PC-3 (cell line): Measurements from ENCODE around the gene PEX16. TPM values are rescaled to one million over a fixed set of nuclear protein-coding genes. Genes with fewer than 3 reads are reported as not detected.

Experiments used
- ATAC-seq: fragments of 200-7000 bp; cut with Tn5 transposase; 2 replicates; pipeline ENCODE4 v1.9.1; 2020; ENCODE audit warnings: mild to moderate bottlenecking, moderate library complexity
- BruUV-seq: library from RNA; stranded (reverse); fragments of 400-500 nt; replicated peaks from 2 replicates; lab custom pipeline; 2021; lab: Mats Ljungman, UMichigan
- CTCF ChIA-PET: fragments of 300-600 bp; sonication (Branson Sonifier 250); formaldehyde crosslinking; loops from one replicate; lab custom pipeline; 2022; ENCODE audit warnings: antibody characterized with exemption; lab: Charles Lee
- POLR2A ChIA-PET: fragments of 300-600 bp; sonication (Branson Sonifier 250); formaldehyde crosslinking; loops from one replicate; lab custom pipeline; 2022; ENCODE audit warnings: antibody characterized with exemption; ENCODE audit not compliant: unreplicated experiment; lab: Charles Lee
- DNase-seq: peaks from one replicate; pipeline ENCODE4 v3.0.0-alpha.2; 2015
- H2AFZ ChIP-seq: fragments of 300-600 bp; sonication (generic); 2 replicates; pipeline ENCODE4 v1.6.0; 2016; ENCODE audit warnings: antibody characterized with exemption, low read length
- H3F3A ChIP-seq: fragments of 300-600 bp; sonication (generic); one replicate; pipeline ENCODE4 v1.6.0; 2017; ENCODE audit warnings: antibody characterized with exemption, low read length, control low read depth, mild to moderate bottlenecking; ENCODE audit not compliant: unreplicated experiment
- H3K27ac ChIP-seq: fragments of 300-600 bp; sonication (generic); 2 replicates; pipeline ENCODE4 v1.5.1; 2016; ENCODE audit warnings: mild to moderate bottlenecking, low read length
- H3K27me3 ChIP-seq: fragments of 300-600 bp; sonication (generic); 2 replicates; pipeline ENCODE4 v1.6.1; 2016; ENCODE audit warnings: low read length, mixed read lengths
- H3K36me3 ChIP-seq: fragments of 300-600 bp; sonication (generic); 2 replicates; pipeline ENCODE4 v1.6.1; 2016; ENCODE audit warnings: low read depth, mixed run types, low read length, mixed read lengths
- H3K4me1 ChIP-seq: fragments of 300-600 bp; sonication (generic); 2 replicates; pipeline ENCODE4 v1.5.1; 2016; ENCODE audit warnings: low read length; ENCODE audit not compliant: insufficient read depth
- H3K4me2 ChIP-seq: fragments of 300-600 bp; sonication (generic); 2 replicates; pipeline ENCODE4 v1.6.0; 2016; ENCODE audit warnings: low read length
- H3K4me3 ChIP-seq: fragments of 300-600 bp; sonication (generic); 2 replicates; pipeline ENCODE4 v1.5.1; 2016; ENCODE audit warnings: mild to moderate bottlenecking, low read length, mixed read lengths
- H3K79me2 ChIP-seq: fragments of 300-600 bp; sonication (generic); 2 replicates; pipeline ENCODE4 v1.6.1; 2017; ENCODE audit warnings: low read length, mixed read lengths
- H3K9ac ChIP-seq: fragments of 300-600 bp; sonication (generic); 2 replicates; pipeline ENCODE4 v1.6.0; 2016; ENCODE audit warnings: mild to moderate bottlenecking, low read length
- H3K9me2 ChIP-seq: fragments of 300-600 bp; sonication (generic); replicated peaks from 2 replicates; pipeline ENCODE4 v1.6.1; 2016; ENCODE audit warnings: mixed run types, low read length, mixed read lengths
- H3K9me3 ChIP-seq: fragments of 300-600 bp; sonication (generic); 2 replicates; pipeline ENCODE4 v1.6.1; 2016; ENCODE audit warnings: low read length, mixed read lengths
- H4K20me1 ChIP-seq: fragments of 300-600 bp; sonication (generic); 2 replicates; pipeline ENCODE4 v1.6.1; 2016; ENCODE audit warnings: low read length, mixed read lengths
- CTCF ChIP-seq: fragments of 300-600 bp; sonication (generic); conservative IDR thresholded peaks from 2 replicates; pipeline ENCODE4 v1.5.1; 2017; ENCODE audit warnings: antibody characterized with exemption, low read depth, mild to moderate bottlenecking, low read length
- EZH2 ChIP-seq: fragments of 300-600 bp; sonication (generic); IDR thresholded peaks from one replicate; pipeline ENCODE4 v1.6.1; 2017; ENCODE audit warnings: antibody characterized with exemption, mild to moderate bottlenecking, low read length; ENCODE audit not compliant: unreplicated experiment
- EZH2phosphoT487 ChIP-seq: fragments of 300-600 bp; sonication (generic); IDR thresholded peaks from 2 replicates; pipeline ENCODE4 v1.6.1; 2018; ENCODE audit warnings: mild to moderate bottlenecking, antibody characterized with exemption, low read length, borderline replicate concordance
- intact Hi-C: fragments of 100-400 bp; cut with micrococcal nuclease; formaldehyde crosslinking; loops from 2 replicates; pipeline ENCODE4 v1.9.0; 2023
- total RNA-seq: library from RNA; depleted of rRNA; stranded (reverse); fragments of >200 nt; gene quantifications from 2 replicates; pipeline ENCODE4 v1.2.3, GENCODE V29; 2014

The PEX16 gene
- total RNA-seq, 1 experiment from 2014 or later: 56.7 TPM

DNA sequence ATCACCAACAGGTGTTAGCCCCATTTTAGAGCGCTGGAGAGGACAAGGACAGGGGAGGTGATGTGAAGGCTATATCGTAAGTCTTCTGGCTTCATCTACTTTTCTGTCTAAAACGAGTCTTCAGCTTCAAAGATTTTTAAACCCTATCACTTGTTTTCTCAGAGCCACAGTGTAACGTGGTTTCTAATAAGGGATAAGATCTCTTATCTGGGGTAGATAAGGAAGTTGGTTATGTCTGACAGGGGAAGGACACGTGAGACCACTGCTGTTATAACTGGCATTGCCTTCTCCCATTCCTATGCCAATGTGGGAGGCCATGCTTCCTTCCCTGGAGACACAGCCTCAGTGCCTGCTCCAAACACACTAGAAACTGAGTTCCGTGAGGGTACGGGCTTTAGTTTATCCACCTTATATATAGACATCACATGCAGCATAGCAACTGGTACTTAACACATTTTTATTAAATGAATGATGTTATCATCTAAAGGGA lies 44.1 kb upstream of the PEX16 start:
- CTCF ChIA-PET: no interaction called here
- Histone ChIP-seq H3K9me3 (no peaks in the 10 kb centered on the region), H3K79me2 (no peaks in the 10 kb centered on the region), H3K4me2 (no peak overlapping the region), H3K9me2 (no peaks in the 10 kb centered on the region), H3K4me3 (no peak overlapping the region), H3K9ac (no peak overlapping the region), H3K36me3 (no peaks in the 10 kb centered on the region), H4K20me1 (no peaks in the 10 kb centered on the region), H3K27ac (no peak overlapping the region), H2AFZ (no peak overlapping the region), H3K27me3 (no peaks in the 10 kb centered on the region), H3F3A (no peaks in the 10 kb centered on the region), H3K4me1 (no peaks in the 10 kb centered on the region)
- POLR2A ChIA-PET: no interaction called here
- BruUV-seq: no TSS peak
- intact Hi-C loops: loop anchor here (10.0 kb wide), 1 partner anchor 273 kb away; no protein-coding TSS in a partner anchor
- no peak for DNase-seq
- TF ChIP-seq EZH2phosphoT487: no peak
- no peak for TF ChIP-seq CTCF
- TF ChIP-seq EZH2: no peak
- ATAC-seq: no peak

DNA sequence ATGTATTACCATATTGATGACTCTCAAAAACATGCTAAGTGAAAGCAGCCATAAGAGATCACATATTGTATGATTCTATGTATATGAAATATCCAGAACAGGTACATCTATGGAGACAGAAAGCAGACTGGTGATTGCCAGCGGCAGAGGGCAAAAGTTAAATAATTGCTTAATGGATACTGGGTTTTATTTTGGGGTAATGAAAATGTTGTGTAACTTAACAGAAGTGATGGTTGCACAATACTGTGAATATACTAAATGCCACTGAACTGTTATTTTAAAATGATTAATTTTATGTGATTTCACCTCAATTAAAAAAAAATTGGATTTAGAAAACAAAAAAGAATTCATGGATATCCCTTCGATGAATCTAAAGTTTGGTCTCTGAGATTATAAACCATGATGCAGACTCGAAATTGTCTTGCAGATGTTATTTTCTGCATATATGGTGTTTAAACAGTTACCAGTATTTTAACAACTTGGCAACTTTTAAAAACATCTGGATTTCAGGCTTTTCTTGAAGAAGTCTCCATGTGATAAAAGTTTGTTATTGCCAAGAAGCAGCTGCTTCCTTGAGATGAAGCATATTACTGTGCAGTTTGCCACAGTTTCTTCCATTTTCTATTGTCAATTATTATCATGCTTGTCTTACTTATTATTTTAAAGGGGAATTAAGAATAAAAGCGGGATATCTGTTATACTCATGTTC lies 42.9 kb upstream of the PEX16 start:
- intact Hi-C loops: loop anchor here (10.0 kb wide), 1 partner anchor 274 kb away; no protein-coding TSS in a partner anchor
- ATAC-seq (no peak), DNase-seq (no peak)
- H3K27me3 ChIP-seq: no peaks in the 10 kb centered on the region
- H3K9ac ChIP-seq: no peak overlapping the region
- H3K9me3 ChIP-seq: no peaks in the 10 kb centered on the region
- no peaks in the 10 kb centered on the region for H3K9me2 ChIP-seq
- no peak overlapping the region for H3K27ac ChIP-seq
- H4K20me1 ChIP-seq: no peaks in the 10 kb centered on the region
- BruUV-seq: no TSS peak
- H3F3A ChIP-seq: no peaks in the 10 kb centered on the region
- no peaks in the 10 kb centered on the region for H3K79me2 ChIP-seq
- H3K36me3 ChIP-seq: no peaks in the 10 kb centered on the region
- ChIA-PET POLR2A (no interaction called here), CTCF (no interaction called here)
- no peak for TF ChIP-seq EZH2phosphoT487
- no peak for TF ChIP-seq CTCF
- TF ChIP-seq EZH2: no peak
- H3K4me3 ChIP-seq: no peak overlapping the region
- no peak overlapping the region for H2AFZ ChIP-seq
- H3K4me1 ChIP-seq: no peaks in the 10 kb centered on the region
- no peak overlapping the region for H3K4me2 ChIP-seq

GRCh38 chr11:45959851-45960250 lies 42.2 kb upstream of the PEX16 start:
- CTCF ChIA-PET: no interaction called here

More at GRCh38 chr11:45959851-45960250, 42.2 kb upstream of the PEX16 start:
- Histone ChIP-seq H3K9me3 (no peaks in the 10 kb centered on the region), H3K9me2 (no peaks in the 10 kb centered on the region), H3K79me2 (no peaks in the 10 kb centered on the region), H3K4me3 (no peak overlapping the region), H3K4me1 (no peaks in the 10 kb centered on the region), H3F3A (no peaks in the 10 kb centered on the region), H3K27me3 (no peaks in the 10 kb centered on the region), H3K27ac (no peak overlapping the region), H3K9ac (no peak overlapping the region), H3K36me3 (no peaks in the 10 kb centered on the region), H2AFZ (no peak overlapping the region), H4K20me1 (no peaks in the 10 kb centered on the region), H3K4me2 (no peak overlapping the region)
- POLR2A ChIA-PET: no interaction called here
- intact Hi-C loops: loop anchor here (10.0 kb wide), 1 partner anchor 275 kb away; no protein-coding TSS in a partner anchor
- ATAC-seq: no peak
- no TSS peak for BruUV-seq
- DNase-seq: no peak
- no peak for TF ChIP-seq CTCF
- no peak for TF ChIP-seq EZH2
- TF ChIP-seq EZH2phosphoT487: no peak
